Measurements from ENCODE around the gene TMEM87B.
A peak's percentile ranks its signal among the peaks of the same experiment; 100 is the strongest.

TMEM87B gene

DNA sequence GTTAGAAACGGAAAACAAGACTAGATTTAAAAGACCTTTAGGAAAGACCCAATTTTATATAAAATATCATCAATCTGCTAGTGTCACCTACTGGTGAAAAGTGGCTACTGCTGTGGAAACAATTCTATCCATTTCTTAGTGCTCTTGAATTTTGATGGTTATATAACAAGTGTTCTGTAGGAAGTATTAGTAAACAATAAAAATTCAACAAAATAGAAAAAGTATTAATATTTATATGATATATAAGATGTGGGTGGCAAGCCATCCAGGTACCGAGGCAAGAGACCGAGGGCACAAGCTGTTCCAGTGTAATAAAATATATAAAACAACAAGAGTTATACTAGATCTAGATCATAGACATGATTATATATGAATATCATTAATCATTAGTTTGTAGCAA, 6.2 kb upstream of the TMEM87B start:
- POLR2A ChIA-PET (ENCODE audit: low non-redundant PET), result no interaction called here
- TF ChIP-seq, protein P1, sequence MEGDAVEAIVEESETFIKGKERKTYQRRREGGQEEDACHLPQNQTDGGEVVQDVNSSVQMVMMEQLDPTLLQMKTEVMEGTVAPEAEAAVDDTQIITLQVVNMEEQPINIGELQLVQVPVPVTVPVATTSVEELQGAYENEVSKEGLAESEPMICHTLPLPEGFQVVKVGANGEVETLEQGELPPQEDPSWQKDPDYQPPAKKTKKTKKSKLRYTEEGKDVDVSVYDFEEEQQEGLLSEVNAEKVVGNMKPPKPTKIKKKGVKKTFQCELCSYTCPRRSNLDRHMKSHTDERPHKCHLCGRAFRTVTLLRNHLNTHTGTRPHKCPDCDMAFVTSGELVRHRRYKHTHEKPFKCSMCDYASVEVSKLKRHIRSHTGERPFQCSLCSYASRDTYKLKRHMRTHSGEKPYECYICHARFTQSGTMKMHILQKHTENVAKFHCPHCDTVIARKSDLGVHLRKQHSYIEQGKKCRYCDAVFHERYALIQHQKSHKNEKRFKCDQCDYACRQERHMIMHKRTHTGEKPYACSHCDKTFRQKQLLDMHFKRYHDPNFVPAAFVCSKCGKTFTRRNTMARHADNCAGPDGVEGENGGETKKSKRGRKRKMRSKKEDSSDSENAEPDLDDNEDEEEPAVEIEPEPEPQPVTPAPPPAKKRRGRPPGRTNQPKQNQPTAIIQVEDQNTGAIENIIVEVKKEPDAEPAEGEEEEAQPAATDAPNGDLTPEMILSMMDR (conservative IDR thresholded peaks at IDR 0.05; ENCODE audit: low read depth), result peak; percentile 85
- DNase-seq (ENCODE audit: low spot score), result peak; percentile 29
- CTCF ChIA-PET, result interaction anchor here (0.7 to 2.5 kb wide), 4 partner anchors 23 to 209 kb away, joined by 3 to 12 read pairs (median 4); no protein-coding TSS in a partner anchor
- H3K27ac ChIP-seq, result no peak overlapping the region

DNA sequence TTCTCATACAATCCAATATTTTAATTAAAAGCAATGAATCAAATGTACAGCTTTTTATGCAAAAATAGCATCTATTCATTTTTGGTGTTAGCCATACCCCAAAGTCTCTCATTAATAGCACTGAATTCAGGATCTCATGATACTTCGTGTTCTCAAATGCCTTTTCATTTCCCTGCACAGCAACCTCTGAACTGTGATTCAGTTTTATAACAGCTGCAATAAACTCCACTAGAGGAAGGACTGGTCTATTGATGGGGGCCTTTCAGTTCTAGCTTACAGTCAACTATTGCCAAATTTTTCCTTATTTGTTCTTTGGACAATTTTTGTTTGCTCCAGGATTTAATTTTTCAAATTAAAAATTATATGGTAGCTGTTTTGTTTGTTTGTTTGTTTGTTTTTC, 4.8 kb upstream of the TMEM87B start:
- no peak for DNase-seq (ENCODE audit: low spot score)
- H3K27ac ChIP-seq, result no peak overlapping the region
- ChIA-PET CTCF (interaction anchor here (0.8 to 1.9 kb wide), 4 partner anchors 153 to 912 kb away, joined by 3 to 5 read pairs (median 4); no protein-coding TSS in a partner anchor), POLR2A (ENCODE audit: low non-redundant PET) (no interaction called here)
- TF ChIP-seq, protein P1 (conservative IDR thresholded peaks at IDR 0.05; ENCODE audit: low read depth), result no peak

DNA sequence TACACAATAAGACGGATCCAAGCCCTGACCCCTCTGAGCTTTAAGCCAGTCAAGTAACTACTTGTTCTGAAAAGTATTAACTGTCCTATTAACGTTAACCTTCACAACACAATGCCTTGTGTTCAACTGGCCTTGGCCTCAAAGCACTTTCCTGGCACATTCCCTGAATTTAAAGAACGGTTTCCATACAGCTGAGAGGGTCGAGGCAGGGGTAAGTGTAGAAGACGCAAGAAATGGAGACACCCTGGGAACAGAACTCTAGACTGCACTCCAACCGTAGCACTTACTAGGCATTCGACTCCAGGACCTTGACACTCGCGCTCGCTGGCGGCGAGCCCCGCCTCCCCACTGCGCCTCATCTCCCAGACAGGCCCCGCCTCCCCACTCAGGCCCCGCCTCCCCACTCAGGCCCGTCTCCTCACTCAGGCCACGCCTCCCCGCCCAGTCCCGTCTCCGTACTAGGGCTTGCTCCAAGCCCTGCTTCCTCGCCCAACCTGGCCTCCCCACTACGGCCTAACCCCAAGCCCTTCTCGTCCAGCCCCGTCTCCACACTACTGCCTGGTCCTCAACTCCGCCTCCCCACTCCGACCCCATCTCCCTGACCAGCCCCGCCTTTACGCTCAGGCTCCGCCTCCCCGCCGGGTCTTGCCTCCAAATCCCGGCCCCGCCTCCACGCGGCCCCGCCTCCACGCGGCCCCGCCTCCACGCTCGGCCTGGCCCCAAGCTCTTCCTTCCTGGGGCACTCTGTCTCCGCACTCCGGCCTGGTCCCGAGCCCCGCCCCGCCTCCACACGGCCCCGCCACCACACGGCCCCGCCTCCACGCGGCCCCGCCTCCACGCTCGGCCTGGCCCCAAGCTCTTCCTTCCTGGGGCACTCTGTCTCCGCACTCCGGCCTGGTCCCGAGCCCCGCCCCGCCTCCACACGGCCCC, 887 bp upstream of the TMEM87B start:
- CTCF ChIA-PET, result interaction anchor here (0.5 kb wide), 1 partner anchor 165 kb away, joined by 3 read pairs; no protein-coding TSS in a partner anchor
- POLR2A ChIA-PET (ENCODE audit: low non-redundant PET), result interaction anchor here (1.1 kb wide), 1 partner anchor 115 kb away, joined by 4 read pairs; no protein-coding TSS in a partner anchor
- DNase-seq (ENCODE audit: low spot score), result peak; percentile 95
- peak overlapping the region; percentile 94 for H3K27ac ChIP-seq
- TF ChIP-seq, protein P1 (conservative IDR thresholded peaks at IDR 0.05; ENCODE audit: low read depth), result no peak

DNA sequence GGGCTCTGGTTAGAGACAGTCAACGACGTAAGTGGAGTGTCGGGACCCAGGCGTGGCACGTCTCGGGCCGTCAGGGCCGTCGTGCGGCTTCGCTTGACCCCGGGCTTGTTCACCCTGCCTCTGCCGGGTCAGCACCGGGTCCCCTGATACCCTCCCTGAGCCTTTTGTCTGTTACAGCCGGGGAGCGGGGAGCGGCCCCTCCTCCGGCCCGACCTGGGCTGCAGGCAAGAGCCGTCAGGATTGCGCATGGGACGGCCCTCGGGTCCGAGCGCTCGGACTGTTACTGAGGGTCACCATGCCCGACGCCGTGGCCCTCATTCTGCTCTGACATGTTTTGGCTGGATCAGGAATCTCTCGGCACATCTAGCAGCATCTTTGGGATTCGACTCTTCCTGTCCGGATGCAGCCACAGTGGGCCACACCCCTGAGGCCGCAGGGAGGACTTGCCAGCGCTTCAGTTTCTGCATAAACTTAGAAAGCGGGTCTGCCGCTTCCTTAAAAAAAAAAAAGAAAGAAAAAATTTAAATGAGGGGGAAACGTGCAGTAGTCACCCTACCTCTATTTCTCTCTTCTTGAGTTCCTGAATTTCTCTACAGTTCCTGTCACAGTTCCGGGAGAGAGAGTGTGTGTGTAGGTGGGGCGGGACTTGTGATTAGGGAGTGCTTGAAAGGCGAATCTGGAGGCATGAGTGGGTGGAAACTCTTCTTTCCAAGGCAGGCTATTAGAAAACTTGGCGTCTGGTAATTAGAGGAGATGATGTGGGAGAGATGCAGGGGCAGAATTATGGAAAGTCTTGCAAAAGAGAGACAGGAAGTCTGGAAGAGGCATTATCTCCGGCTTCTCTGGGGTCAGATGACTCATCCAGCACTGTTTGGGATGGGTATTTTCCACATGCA, 909 bp downstream of the TMEM87B start:
- TF ChIP-seq, protein P1 (conservative IDR thresholded peaks at IDR 0.05; ENCODE audit: low read depth), result no peak
- CTCF ChIA-PET, result interaction anchor here (0.6 kb wide), 1 partner anchor 437 kb away, joined by 3 read pairs; no protein-coding TSS in a partner anchor
- DNase-seq (ENCODE audit: low spot score), result peak; percentile 74
- peak overlapping the region; percentile 98 for H3K27ac ChIP-seq
- POLR2A ChIA-PET (ENCODE audit: low non-redundant PET), result no interaction called here

DNA sequence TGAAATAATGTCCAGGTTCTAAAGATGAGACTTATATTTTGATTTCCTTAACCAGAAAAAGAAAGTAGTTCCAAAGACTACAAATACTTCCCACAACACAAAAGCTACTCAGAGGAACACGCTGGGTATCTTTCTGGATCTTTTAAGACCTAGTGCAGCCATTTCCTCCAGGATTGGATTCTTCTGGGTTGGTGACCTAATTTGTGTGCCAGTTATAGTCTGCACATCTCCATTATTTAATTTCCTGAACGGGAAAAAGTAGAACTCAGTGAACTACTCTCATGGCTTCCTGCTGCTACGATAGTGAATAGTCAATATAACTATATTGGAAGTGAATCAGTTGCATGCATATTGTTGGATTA, 1.5 kb downstream of the TMEM87B start:
- ChIA-PET CTCF (no interaction called here), POLR2A (ENCODE audit: low non-redundant PET) (no interaction called here)
- H3K27ac ChIP-seq, result peak overlapping the region; percentile 98; the same call in 1 of the 2 replicates
- TF ChIP-seq, protein P1 (conservative IDR thresholded peaks at IDR 0.05; ENCODE audit: low read depth), result no peak
- DNase-seq (ENCODE audit: low spot score), result no peak

DNA sequence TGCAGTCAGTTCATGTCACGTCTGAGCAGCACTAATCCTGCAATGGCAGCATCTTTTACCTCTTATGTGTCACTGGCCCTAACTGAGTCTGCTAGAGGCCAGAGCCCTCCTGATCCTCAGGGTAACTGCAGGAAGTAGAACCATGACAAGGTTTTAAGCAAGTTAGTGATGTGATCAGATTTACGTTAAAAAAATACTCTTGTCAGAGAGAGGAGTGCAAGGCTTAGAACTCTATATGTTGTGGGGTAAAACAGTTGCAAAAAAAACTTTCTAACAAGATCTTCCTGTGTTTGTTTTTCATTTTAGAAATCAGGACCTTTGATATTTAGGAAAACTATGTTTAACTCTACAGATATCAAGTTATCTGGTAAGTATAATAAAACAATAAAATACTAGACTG, 4.6 kb downstream of the TMEM87B start:
- POLR2A ChIA-PET (ENCODE audit: low non-redundant PET), result no interaction called here
- CTCF ChIA-PET, result interaction anchor here (1.6 kb wide), 1 partner anchor 172 kb away, joined by 3 read pairs; no protein-coding TSS in a partner anchor

More for the DNA sequence above, 4.6 kb downstream of the TMEM87B start:
- TF ChIP-seq, protein P1 (conservative IDR thresholded peaks at IDR 0.05; ENCODE audit: low read depth), result no peak
- H3K27ac ChIP-seq, result no peak overlapping the region
- DNase-seq (ENCODE audit: low spot score), result no peak
